GM12878 (cell line): ENCODE measurements around the gene EFNA4. TPM values are rescaled to one million over a fixed set of nuclear protein-coding genes. Genes with fewer than 3 reads are reported as not detected.
A peak's percentile ranks its signal among the peaks of the same experiment; 100 is the strongest.

ENCODE experiments used
- ATAC-seq: fragments of 200-7000 bp; cut with Tn5 transposase; 3 replicates; pipeline ENCODE4 v1.9.1; 2020; ENCODE audit warnings: mild to moderate bottlenecking, moderate library complexity
- Bru-seq: library from RNA; stranded (reverse); fragments of 400-500 nt; gene quantifications from one replicate; lab custom pipeline; 2021; lab: Mats Ljungman, UMichigan
- BruChase-seq, 2 experiments: library from RNA; stranded (reverse); fragments of 400-500 nt; gene quantifications; one replicate each; lab custom pipeline; 2021; lab: Mats Ljungman, UMichigan
- BruUV-seq: library from RNA; stranded (reverse); fragments of 400-500 nt; replicated peaks from 2 replicates; lab custom pipeline; 2021; lab: Mats Ljungman, UMichigan
- CTCF ChIA-PET: fragments of 300-600 bp; sonication (Branson Sonifier 250); formaldehyde crosslinking; extraction: SDS; loops from one replicate; lab custom pipeline; 2021; ENCODE audit warnings: inconsistent platforms; lab: Yijun Ruan, JAX
- POLR2A ChIA-PET: fragments of 350-600 bp; formaldehyde crosslinking; extraction: SDS; loops from one replicate; lab custom pipeline; 2021; ENCODE audit warnings: inconsistent platforms; lab: Charles Lee
- RAD21 ChIA-PET: fragments of 300-600 bp; sonication (Branson Sonifier 250); formaldehyde crosslinking; loops from one replicate; lab custom pipeline; 2023; ENCODE audit warnings: antibody characterized with exemption; ENCODE audit not compliant: unreplicated experiment; lab: Charles Lee
- SMC1A ChIA-PET: fragments of 300-600 bp; sonication (Branson Sonifier 250); formaldehyde crosslinking; loops from one replicate; lab custom pipeline; 2023; ENCODE audit not compliant: unreplicated experiment, uncharacterized antibody; lab: Charles Lee
- DNase-seq: peaks from one replicate; pipeline ENCODE4 v3.0.0-alpha.2; 2011; ENCODE audit warnings: low read depth, low spot score
- FAIRE-seq: peaks from 3 replicates; lab custom pipeline; 2011; peaks lifted over from hg19 to GRCh38; lab: Jason Lieb, UNC
- H2AFZ ChIP-seq: 2 replicates; pipeline ENCODE4 v1.6.0; 2011; ENCODE audit warnings: low read depth, low read length, control low read depth; ENCODE audit not compliant: control insufficient read depth
- H3K27ac ChIP-seq: 2 replicates; pipeline ENCODE4 v1.5.1; 2011; ENCODE audit warnings: control low read depth; ENCODE audit not compliant: control insufficient read depth, insufficient read depth
- H3K27me3 ChIP-seq, 2 experiments: replicated peaks in 1 of 2; 2 replicates each; pipeline versions ENCODE4 v1.6.0 to v1.6.1; 2011; ENCODE audit warnings: low read length in 1 of 2; ENCODE audit not compliant: control insufficient read depth in 2 of 2, insufficient read depth in 2 of 2
- H3K36me3 ChIP-seq, 2 experiments: 2 replicates each; pipeline ENCODE4 v1.5.1; 2011; ENCODE audit warnings: low read length in 1 of 2; ENCODE audit not compliant: control insufficient read depth in 2 of 2, insufficient read depth in 2 of 2
- H3K4me1 ChIP-seq: 2 replicates; pipeline ENCODE4 v1.6.1; 2011; ENCODE audit warnings: mild to moderate bottlenecking, low read length, moderate library complexity, mixed read lengths; ENCODE audit not compliant: control insufficient read depth, insufficient read depth
- H3K4me2 ChIP-seq: 2 replicates; pipeline ENCODE4 v1.6.0; 2011; ENCODE audit warnings: control low read depth; ENCODE audit not compliant: control insufficient read depth, insufficient read depth
- H3K4me3 ChIP-seq: fragments of 200-600 bp; sonication (generic); 2 replicates; pipeline ENCODE4 v1.5.1; 2016
- H3K79me2 ChIP-seq: 2 replicates; pipeline ENCODE4 v1.6.0; 2011; ENCODE audit warnings: low read length; ENCODE audit not compliant: control insufficient read depth, insufficient read depth
- H3K9ac ChIP-seq: 2 replicates; pipeline ENCODE4 v1.8.0; 2011; ENCODE audit warnings: low read length, control low read depth, mixed read lengths; ENCODE audit not compliant: control insufficient read depth, insufficient read depth
- H3K9me3 ChIP-seq: replicated peaks from 3 replicates; pipeline ENCODE4 v1.5.1; 2011; ENCODE audit warnings: mild to moderate bottlenecking, low read length; ENCODE audit not compliant: control insufficient read depth, insufficient read depth
- H4K20me1 ChIP-seq: 2 replicates; pipeline ENCODE4 v1.6.0; 2011; ENCODE audit not compliant: control insufficient read depth, insufficient read depth
- CREB1 ChIP-seq: IDR thresholded peaks from 2 replicates; pipeline ENCODE4 v1.6.1; 2012; ENCODE audit warnings: low read depth, mild to moderate bottlenecking, inconsistent platforms
- DPF2 ChIP-seq: fragments of 450-650 bp; IDR thresholded peaks from 2 replicates; pipeline ENCODE4 v1.6.1; 2017; ENCODE audit warnings: mild to moderate bottlenecking
- GATAD2B ChIP-seq: fragments of 450-650 bp; conservative IDR thresholded peaks from 2 replicates; pipeline ENCODE4 v1.6.1; 2017; ENCODE audit warnings: low read depth, mild to moderate bottlenecking, moderate library complexity
- NFYB ChIP-seq: IDR thresholded peaks from 2 replicates; pipeline ENCODE4 v1.6.1; 2011; ENCODE audit warnings: low read depth, mild to moderate bottlenecking, low read length, improper control_type of control experiment, moderate library complexity; ENCODE audit not compliant: insufficient read depth
- PAX5 ChIP-seq: IDR thresholded peaks from 2 replicates; pipeline ENCODE4 v1.6.1; 2011; ENCODE audit warnings: low read depth, low read length, borderline replicate concordance
- POLR2A ChIP-seq: IDR thresholded peaks from 2 replicates; pipeline ENCODE4 v1.6.1; 2011; ENCODE audit warnings: low read depth, mild to moderate bottlenecking, low read length
- RELB ChIP-seq: fragments of 450-650 bp; IDR thresholded peaks from 2 replicates; pipeline ENCODE4 v1.6.1; 2017; ENCODE audit warnings: low read depth, mild to moderate bottlenecking, moderate library complexity
- RFX5 ChIP-seq: IDR thresholded peaks from 2 replicates; pipeline ENCODE4 v1.6.1; 2011; ENCODE audit warnings: low read depth, low read length, improper control_type of control experiment
- SIN3A ChIP-seq: IDR thresholded peaks from 2 replicates; pipeline ENCODE4 v1.6.1; 2012; ENCODE audit warnings: low read depth, low read length, improper control_type of control experiment
- STAT3 ChIP-seq: IDR thresholded peaks from 2 replicates; pipeline ENCODE4 v1.6.1; 2011; ENCODE audit warnings: low read depth, low read length, improper control_type of control experiment
- TBL1XR1 ChIP-seq: IDR thresholded peaks from 2 replicates; pipeline ENCODE4 v1.6.1; 2012; ENCODE audit warnings: low read depth, low read length, improper control_type of control experiment
- TCF12 ChIP-seq: IDR thresholded peaks from 2 replicates; pipeline ENCODE4 v1.6.1; 2011; ENCODE audit warnings: low read depth, mild to moderate bottlenecking, low read length
- ZBTB11 ChIP-seq: fragments of 450-650 bp; formaldehyde crosslinking; IDR thresholded peaks from 2 replicates; pipeline ENCODE4 v1.5.0; 2022; ENCODE audit warnings: mild to moderate bottlenecking, missing genetic modification characterization
- WGBS: methylation state at CpG from one replicate; pipeline ENCODE4 v1.1.6; 2016; ENCODE audit warnings: low lambda C conversion rate; ENCODE audit not compliant: insufficient replicate concordance, insufficient coverage; ENCODE audit errors: missing lambda C conversion rate; 5-methylcytosine and 5-hydroxymethylcytosine counted together
- in situ Hi-C: fragments of 300-500 bp; cut with MboI; formaldehyde crosslinking; loops from 9 replicates; pipeline ENCODE4 v1.14.3; 2018; ENCODE audit warnings: mixed read lengths
- intact Hi-C: fragments of 100-400 bp; cut with micrococcal nuclease; formaldehyde crosslinking; loops from one replicate; pipeline ENCODE4 v1.14.2; 2022; ENCODE audit not compliant: unreplicated experiment
- long read RNA-seq, 2 experiments: library from polyadenylated mRNA; unstranded; transcript quantifications; one replicate each; pipeline ENCODE4 v2.0.0, GENCODE V29; 2019 to 2020
- polyA minus RNA-seq, 3 experiments: library from RNA; depleted of rRNA, polyadenylated mRNA; stranded (reverse); fragments of >200 nt; gene quantifications; 2 replicates each; pipeline ENCODE4 v1.2.3, GENCODE V29; 2011
- polyA plus RNA-seq, 11 experiments: library from polyadenylated mRNA; depleted of rRNA in 4 of 11; unstranded in 6 of 11; stranded (reverse) in 5 of 11; fragments of >200 nt; fragmentation: Nextera tagmentation in 4 of 11; fragmentation: Illumina TruSeq in 1 of 11; extraction: Ambion mirVana in 4 of 11; extraction: Trizol in 1 of 11; gene quantifications; 1 replicate in 1 of 11; 2 replicates in 10 of 11; pipeline versions ENCODE4 v1.2.1 to v1.2.3, GENCODE V29; 2011 to 2016; ENCODE audit warnings: inconsistent platforms in 2 of 11, missing spikeins in 2 of 11, low read depth in 1 of 11
- total RNA-seq, 4 experiments: library from RNA; depleted of rRNA in 3 of 4; stranded (reverse); fragments of >200 nt in 3 of 4; fragmentation: Illumina TruSeq in 1 of 4; extraction: Trizol in 1 of 4; gene quantifications; 2 replicates each; pipeline versions ENCODE4 v1.2.1 to v1.2.3, GENCODE V29; 2013 to 2021

The EFNA4 gene
- total RNA-seq (2013; cell fraction: nucleolus; rRNA removed): 5.7 and 6.7 TPM in 2 replicates
- total RNA-seq (2014; rRNA removed): 8.7 and 14.1 TPM in 2 replicates
- total RNA-seq (2014; rRNA removed; fragmentation: Illumina TruSeq; extraction: Trizol): 3.4 and 4.3 TPM in 2 replicates
- total RNA-seq (2021): 5.3 and 6.3 TPM in 2 replicates
- polyA plus RNA-seq (2011; ENCODE audit: low read depth): 1.9 TPM
- 3.6 and 8.4 TPM in 2 replicates for polyA plus RNA-seq (2011; rRNA removed)
- polyA plus RNA-seq (2011; cell fraction: cytosol; rRNA removed): 11.2 and 12.9 TPM in 2 replicates
- 6.6 and 8.8 TPM in 2 replicates for polyA plus RNA-seq (2011; cell fraction: nucleus; rRNA removed)
- 4.7 and 5.6 TPM in 2 replicates for polyA plus RNA-seq (2012)
- polyA plus RNA-seq (2014; fragmentation: Illumina TruSeq; extraction: Trizol): 2.4 and 4.9 TPM in 2 replicates
- 1 to 10 TPM in 1 of 2 experiments, under 1 TPM in 1; 0.52 to 1.3 TPM for polyA plus RNA-seq (2014; fragmentation: Nextera tagmentation; extraction: Ambion mirVana)
- 9.7 and 10.7 TPM in 2 replicates for polyA plus RNA-seq (2014; rRNA removed)
- polyA plus RNA-seq (2016; fragmentation: Nextera tagmentation; extraction: Ambion mirVana): 1 to 10 TPM; 3.4 to 4.7 TPM
- 4.8 and 12.7 TPM in 2 replicates for polyA minus RNA-seq (2011; rRNA and poly(A)+ RNA removed)
- polyA minus RNA-seq (2011; cell fraction: cytosol; rRNA and poly(A)+ RNA removed): 4.7 and 5.6 TPM in 2 replicates
- 3.1 and 4.1 TPM in 2 replicates for polyA minus RNA-seq (2011; cell fraction: nucleus; rRNA and poly(A)+ RNA removed)
- percentile 62 among the genes with signal in this experiment for Bru-seq, nascent RNA
- percentile 66 among the genes with signal in this experiment for BruChase-seq, experiment 1, labeled RNA remaining after a 6-hour chase
- percentile 64 among the genes with signal in this experiment for BruChase-seq, experiment 2, labeled RNA remaining after a 2-hour chase
- long read RNA-seq, experiment 1, partial matches to known transcripts: 0 of 2 reads
- long read RNA-seq, experiment 1, other reads (novel, unspliced or antisense): 0 of 2 reads
- long read RNA-seq, experiment 2, transcript EFNA4-202 (4 exons, 1,263 nt): major isoform, 8 of 13 reads
- long read RNA-seq, experiment 2, partial matches to known transcripts: 1 of 13 reads
- long read RNA-seq, experiment 2, other reads (novel, unspliced or antisense): 0 of 13 reads

- H3K9ac ChIP-seq: peak within 1 kb of the TSS; percentile 84
- peak within 1 kb of the TSS; percentile 95 for H3K4me3 ChIP-seq
- peak; percentile 98 for FAIRE-seq
- H3K27ac ChIP-seq: peak within 1 kb of the TSS; percentile 51
- CTCF ChIA-PET: interaction anchor here (0.9 to 15.5 kb wide), 10 partner anchors 9 to 504 kb away, joined by 3 to 195 read pairs (median 6); partner anchors contain the start of genes EFNA3 and FLAD1
- no peaks in the 10 kb centered on the region for H4K20me1 ChIP-seq
- POLR2A ChIA-PET: interaction anchor here (0.6 to 1.5 kb wide), 5 partner anchors 16 to 125 kb away, joined by 3 to 8 read pairs (median 5); no protein-coding TSS in a partner anchor
- H3K36me3 ChIP-seq: no peaks in the 10 kb centered on the region; a peak in 2 of 4 replicates
- under 1% methylated on average over 42 of the region's 57 CpGs for WGBS
- no peaks in the 10 kb centered on the region for H3K27me3 ChIP-seq
- intact Hi-C loops: loop anchor here (1.0 to 5.0 kb wide), 4 partner anchors 21 to 396 kb away; partner anchors contain the start of genes CKS1B and SHC1
- SMC1A ChIA-PET: interaction anchor here (1.2 to 1.7 kb wide), 4 partner anchors 9 to 394 kb away, joined by 4 to 8 read pairs (median 4); no protein-coding TSS in a partner anchor
- RAD21 ChIA-PET: interaction anchor here (1.0 to 4.7 kb wide), 9 partner anchors 11 to 504 kb away, joined by 3 to 63 read pairs (median 4); partner anchors contain the start of gene EFNA3
- peaks cover 16% of the 10 kb centered on the region for H3K4me1 ChIP-seq
- in situ Hi-C loops: loop anchor here (5.0 kb wide), 1 partner anchor 501 kb away; no protein-coding TSS in a partner anchor
- H2AFZ ChIP-seq: peak within 1 kb of the TSS; percentile 80
- H3K4me2 ChIP-seq: peak within 1 kb of the TSS; percentile 96
- no peak for DNase-seq
- no peaks in the 10 kb centered on the region for H3K79me2 ChIP-seq
- peak; percentile 90 for ATAC-seq
- BruUV-seq: no TSS peak
- no peaks in the 10 kb centered on the region for H3K9me3 ChIP-seq
- TF ChIP-seq NFYB (peak; percentile 46; the same call in 1 of the 2 replicates), TCF12 (no peak), RFX5 (0 out of 2 replicates have a peak, but pooled peaks have one; percentile 24), STAT3 (no peak), GATAD2B (0 out of 2 replicates have a peak, but pooled peaks have one; percentile 46), CREB1 (peak; percentile 50; the same call in 1 of the 2 replicates), PAX5 (0 out of 2 replicates have a peak, but pooled peaks have one; percentile 23), ZBTB11 (CRISPR knock-in tag) (no peak), DPF2 (peak; percentile 72), RELB (peak; percentile 57), SIN3A (0 out of 2 replicates have a peak, but pooled peaks have one; percentile 28), TBL1XR1 (no peak), POLR2A (peak; percentile 85)
Observed at GRCh38 chr1:155063550-155064110, at the start of gene EFNA4. TSS of gene EFNA4 (plus strand) at chr1:155063740. CDS start at chr1:155063824, 84 bp downstream.
